ENCODE results near the gene TXNDC8.

TXNDC8 gene

DNA sequence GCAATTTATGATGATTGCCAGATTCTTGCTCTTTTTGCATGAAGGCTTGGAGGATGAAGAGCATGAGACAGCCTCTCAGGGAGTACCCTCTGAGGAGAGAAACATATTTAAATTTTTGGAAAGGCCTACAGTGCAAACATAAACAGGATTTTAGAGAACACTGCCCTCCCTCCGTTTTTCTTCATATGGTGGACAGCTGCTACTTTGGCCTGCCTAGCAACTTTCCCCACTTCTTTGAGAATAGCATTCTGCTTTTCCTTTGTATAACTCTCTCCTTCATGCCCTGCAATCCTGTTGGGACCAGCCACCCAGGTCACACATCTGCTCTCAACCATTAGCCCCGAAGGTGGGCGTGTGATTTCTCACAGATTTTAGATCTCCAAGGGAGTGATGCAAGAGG, 60.9 kb downstream of the TXNDC8 start:
- no peak for FAIRE-seq

DNA sequence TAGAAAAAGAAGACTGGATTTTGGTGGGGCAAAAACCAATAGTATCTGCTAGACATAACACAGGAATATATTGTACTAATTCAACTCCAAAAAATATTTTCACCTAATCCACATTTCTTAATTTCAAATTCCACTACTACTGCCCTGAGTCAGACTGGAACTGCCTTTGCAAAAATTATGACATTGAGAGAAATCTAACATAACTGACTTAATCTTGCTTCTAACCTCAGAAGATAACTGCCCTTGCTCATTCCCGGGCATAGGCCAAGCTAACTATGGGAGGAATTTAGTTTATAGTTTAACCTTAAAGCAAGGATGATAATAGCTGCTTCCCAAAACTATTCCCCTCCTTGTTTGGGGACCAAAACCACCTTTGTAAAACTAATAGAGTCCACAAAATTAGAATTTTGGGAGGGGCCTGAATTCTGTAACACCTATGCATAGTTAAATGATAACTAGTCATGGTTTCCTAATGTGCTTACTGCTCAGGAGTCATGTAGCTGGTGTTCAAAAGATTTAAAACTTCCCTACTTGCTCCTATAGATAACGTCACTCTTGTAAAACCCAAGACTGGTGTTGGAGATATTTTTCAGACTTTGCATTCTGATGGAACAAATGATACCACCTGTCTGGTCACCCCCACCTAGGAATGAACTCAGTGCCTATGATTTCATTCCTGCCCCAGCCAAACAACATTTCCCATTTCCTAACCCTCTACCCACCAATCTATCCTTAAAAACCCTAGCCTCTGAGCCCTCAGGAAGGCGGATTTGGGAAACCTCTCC, 67.3 kb downstream of the TXNDC8 start:
- FAIRE-seq, result no peak

DNA sequence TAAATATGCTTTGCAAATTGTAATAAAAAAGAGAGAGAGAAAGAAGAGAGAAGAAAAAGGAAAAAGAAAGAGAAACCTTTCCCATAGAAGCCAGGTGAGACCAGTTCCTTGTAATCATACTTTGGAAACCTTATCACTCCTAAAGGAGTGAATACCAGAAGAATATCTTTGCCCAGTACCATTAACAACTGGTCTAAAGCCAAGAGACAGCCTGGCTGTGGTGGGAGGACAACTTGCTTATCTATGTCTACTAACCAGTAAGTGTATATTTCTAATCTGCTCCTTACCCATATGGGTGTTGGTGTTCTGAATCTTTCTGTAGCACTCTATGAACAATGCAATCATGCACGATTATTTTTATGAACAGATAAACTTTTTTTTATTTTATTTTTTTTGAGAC, 70.9 kb downstream of the TXNDC8 start:
- no peak for FAIRE-seq

DNA sequence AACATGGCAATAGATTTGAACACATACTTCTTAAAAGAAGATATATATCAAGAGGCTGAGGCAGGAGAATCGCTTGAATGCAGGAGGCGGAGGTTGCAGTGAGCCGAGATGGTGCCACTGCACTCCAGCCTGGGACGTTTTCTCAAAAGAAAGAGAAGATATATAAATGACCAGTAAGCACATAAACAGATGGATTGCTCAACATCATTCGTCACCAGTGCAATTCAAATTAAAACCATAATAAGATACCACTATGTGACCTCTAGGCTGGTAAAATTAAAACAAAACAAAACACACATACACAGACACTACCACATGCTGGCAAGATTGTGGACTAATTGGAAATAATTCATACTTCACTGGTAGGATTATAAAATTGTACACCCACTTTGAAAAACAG, 76.0 kb downstream of the TXNDC8 start:
- FAIRE-seq, result no peak

DNA sequence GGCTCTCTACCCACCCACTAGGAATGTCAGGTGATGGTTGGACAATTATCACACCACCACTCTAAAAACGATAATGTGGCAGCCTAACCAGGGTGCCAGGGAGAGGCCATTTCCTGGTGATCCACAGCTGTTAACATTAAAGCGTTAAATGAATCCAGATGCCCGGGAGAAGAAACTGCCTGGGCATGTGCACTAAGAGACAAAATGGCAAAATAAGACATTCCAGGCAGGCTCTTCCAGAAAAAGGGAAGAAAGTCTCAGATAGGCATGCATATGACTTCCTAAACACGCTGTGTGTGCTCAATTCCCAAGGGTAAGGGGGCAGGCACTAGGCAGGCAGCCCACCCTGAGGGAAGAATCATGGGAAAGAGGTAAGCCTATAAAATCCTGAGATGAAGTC, 76.8 kb downstream of the TXNDC8 start:
- FAIRE-seq, result no peak

DNA sequence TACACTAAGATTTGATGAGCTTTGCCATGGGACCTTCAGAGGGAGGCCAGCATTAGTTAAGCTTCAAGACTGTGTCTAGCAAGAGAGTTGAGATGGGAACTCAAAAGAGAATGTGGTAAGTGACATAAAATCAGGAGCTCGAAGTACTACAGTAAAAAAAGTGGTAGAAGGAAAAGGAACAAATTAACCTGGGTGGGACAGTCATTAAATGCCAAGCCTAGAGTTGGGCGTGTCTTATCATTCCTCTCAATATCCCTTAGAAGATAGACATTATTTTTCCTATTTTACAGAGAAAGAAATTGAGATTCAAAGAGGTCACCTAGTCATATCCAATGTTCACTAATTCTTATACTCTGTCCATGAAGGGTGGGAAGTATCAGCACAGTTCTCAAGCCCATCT, 78.1 kb downstream of the TXNDC8 start:
- FAIRE-seq, result no peak

DNA sequence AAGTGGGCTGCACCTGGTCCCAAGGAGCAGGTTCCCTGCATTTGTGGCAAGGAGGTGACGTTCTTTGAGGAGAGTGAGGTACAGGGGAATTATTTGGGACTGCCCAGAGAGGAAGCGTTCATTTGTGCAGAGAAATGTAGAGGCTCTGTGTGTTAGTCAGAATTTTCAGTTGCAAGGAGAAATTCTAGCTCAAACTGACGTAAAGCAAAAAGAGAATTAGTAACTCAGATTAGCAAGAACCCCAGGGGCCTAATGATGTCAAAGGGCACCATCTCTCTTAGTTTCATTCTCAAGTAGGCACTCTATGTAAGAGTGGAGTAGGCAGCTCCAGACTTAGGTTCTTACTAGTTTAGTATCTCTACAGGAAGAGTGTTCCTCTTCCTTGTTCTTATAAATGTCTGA, 79.0 kb downstream of the TXNDC8 start:
- no peak for FAIRE-seq

DNA sequence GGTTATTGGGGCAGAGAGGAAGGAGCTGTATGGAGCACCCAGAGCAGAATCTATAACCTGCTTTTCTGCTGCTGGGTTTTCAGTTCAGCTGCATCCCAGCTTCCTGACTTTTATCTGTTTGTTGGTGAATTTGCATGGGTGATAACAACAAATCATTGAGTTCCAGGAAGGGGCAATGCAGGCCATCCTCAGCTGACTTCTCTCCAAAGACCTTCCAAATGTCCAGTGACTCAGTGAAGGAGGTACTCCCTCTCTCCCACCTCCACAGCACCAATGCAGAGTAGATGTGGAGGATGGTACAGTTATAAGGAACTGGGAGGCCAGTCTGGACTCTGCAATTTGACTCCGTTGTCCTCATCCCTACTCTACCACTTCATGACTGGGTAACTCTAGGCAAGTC, 79.7 kb downstream of the TXNDC8 start:
- no peak for FAIRE-seq

DNA sequence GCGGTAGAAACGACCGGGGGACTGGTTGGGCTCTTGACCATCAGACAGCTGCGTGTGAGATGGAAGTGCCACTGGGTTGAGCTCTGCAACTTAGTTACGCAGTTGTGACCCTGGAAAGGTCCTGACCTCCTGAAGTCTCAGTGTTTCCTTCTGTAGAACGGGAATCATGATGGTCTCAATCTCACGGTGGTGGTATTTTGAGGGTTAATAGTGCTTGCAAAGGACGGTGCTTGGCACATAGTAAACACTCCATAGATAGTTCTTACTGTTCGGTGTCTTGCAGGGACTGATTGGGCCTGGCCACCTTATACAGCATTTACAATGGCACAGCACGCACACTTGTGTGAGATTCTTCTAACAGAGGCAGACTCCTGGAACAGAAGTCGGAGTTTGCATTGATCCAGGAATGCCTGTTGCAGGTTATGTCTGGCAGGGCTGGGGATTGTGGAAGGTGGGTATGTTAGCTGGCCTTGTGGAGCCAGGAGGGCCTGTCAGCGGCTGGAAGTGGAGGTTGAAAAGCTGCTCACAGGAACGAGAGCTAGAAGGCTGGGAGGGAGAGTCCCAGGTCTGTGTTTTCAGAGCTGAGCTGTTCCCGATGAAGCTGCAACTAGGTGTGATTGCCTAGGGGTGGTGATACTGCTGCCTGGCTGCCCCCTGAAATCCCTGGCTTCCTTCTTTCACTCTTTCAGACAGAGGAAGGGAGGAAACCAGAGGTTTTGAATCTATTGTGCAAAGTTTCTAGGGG, 80.4 kb downstream of the TXNDC8 start:
- FAIRE-seq, result no peak

DNA sequence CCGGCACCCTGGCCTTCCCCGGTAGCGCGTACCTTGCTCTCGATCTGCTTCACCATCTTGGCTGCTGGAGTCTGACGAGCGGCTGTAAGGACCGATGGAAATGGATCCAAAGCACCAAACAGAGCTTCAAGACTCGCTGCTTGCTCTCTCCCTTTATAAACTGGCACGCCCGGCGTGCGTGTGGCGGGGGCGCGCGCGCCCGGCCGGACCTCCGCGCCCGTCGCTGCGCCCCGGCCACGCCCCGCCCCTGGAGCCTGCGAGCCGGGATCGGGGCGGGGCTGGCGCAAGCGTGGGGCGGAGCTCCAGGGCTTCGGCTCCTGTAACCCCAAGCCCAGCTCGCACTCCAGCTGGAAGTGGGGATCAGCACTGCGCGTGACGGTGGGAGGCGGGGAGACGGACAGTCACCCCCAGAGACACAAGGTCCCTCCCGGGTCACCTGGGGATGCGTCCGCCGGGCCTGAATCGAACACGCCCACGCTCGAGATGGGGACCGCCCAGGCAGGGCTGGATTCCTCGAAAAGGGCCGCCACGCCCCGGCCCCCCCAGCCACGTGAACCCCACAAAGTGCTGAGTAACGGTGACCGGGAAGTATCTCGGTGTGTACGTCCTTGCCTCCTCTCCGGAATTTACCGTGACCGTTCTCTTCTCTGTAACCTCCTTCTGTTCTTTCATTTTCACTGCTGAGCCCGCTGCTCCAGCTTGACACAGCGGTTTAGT, 81.1 kb downstream of the TXNDC8 start, which contains the start of gene TXN:
TXN (minus strand) TSS at position 128 of the 717 bp plus-strand sequence; CDS start at position 56, 72 bp downstream.
- no peak for FAIRE-seq

DNA sequence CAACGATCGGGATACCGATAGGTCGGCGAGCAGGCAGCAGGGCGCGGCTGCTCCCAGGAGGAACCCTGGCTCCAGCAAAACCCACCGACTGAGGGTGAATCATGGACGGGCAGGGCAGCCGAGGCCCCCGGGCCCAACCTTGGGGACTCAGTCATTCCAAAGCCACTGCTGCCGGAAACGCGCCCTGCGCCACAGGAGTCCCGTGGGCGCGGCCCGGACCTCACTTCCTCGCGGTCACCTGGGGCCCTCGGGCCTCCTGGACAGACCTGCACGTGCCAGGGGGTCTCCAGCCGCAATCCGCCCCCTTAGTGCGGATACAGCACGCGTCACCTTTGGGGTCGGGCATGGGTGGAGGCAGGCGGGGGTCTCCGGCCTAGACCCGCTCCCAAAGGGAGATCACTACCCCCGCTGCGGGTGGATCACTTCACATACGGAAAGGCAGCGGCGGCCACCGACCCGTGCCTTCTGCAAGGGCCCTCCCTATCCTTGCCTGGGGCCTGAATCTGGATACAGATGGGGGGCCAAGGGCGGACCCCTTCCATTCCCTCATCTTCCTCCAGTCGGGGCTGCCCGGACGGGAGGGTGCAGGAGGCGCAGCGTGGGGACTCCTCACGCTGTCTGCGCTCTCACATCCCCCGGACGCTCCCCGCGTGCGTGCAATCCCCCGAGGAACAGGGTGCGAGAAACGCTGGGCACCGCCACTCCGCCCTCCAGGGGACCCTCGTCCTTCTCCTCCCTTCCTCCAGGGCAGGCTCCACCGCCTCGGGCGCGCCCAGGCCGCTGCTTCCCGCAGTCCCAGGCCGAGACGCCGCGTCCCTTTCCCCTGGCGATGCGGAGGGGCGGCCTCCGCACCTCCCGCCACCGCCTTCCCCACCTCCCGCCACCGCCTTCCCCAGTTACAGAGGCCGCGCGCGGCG, 81.9 kb downstream of the TXNDC8 start:
- no peak for FAIRE-seq

DNA sequence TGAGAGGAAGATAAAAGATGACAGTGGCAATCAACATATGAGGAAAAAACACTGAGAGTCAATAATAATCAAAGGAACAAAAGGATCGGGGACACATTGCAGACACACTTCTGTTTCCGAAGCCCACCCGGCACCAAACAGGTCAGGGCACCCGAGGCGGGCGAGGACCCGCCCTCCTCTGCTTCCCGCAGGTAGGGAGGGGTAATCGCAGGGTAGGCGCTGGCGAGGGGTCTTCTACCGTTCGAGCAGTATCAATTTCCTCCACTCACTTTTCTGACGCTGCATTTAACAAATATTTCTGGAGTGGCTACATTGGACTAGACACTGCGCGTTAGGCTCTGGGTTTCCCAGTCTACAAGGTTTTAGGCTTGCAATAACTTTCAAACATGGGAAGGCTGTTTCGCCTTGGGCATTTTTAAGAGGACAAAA, 82.6 kb downstream of the TXNDC8 start:
- no peak for FAIRE-seq

DNA sequence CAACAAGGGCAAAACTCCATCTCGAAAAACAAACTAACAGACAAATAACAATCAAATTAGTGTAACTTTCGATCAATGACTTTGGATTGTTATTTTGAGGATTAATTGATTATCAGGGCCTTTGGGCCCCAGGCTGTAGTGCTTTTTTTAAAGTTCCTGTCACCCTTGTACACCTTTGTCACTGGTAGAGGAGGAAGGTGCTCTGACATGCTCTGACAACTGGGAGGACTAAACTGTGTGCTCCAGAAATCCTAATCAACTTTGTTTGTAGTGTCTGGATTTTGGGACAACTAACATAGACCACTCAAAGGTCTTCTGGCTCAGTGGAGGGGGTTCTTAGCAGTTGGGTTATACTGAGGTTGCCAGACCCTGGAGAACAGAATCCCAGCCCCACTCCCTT, 83.2 kb downstream of the TXNDC8 start:
- no peak for FAIRE-seq

All from colon (tissue), 2 donors.